Activated CD4-positive, alpha-beta T cell treated with anti-CD3 and anti-CD28 coated beads, Interleukin-2, amount 50 U/mL, for 16 hours (primary cell): ENCODE results near the gene AKR1E2.
"Not testable (repeated sequence)": the region's sequence is repeated elsewhere in the genome, so short reads cannot be mapped to it uniquely, and the experiment has no call there.

Experiments
- DNase-seq: peaks from one replicate; pipeline ENCODE4 v3.0.0-alpha.2; 2020

AKR1E2 gene

GRCh38 chr10:4815646-4816180, 10.3 kb upstream of the AKR1E2 start:
- DNase-seq = not testable (repeated sequence)

- DNase-seq = no peak
These were observed 9.0 kb upstream of the AKR1E2 start for GRCh38 chr10:4816966-4817365.

- no peak for DNase-seq
These were observed 6.9 kb upstream of the AKR1E2 start for GRCh38 chr10:4819067-4819466.

DNA sequence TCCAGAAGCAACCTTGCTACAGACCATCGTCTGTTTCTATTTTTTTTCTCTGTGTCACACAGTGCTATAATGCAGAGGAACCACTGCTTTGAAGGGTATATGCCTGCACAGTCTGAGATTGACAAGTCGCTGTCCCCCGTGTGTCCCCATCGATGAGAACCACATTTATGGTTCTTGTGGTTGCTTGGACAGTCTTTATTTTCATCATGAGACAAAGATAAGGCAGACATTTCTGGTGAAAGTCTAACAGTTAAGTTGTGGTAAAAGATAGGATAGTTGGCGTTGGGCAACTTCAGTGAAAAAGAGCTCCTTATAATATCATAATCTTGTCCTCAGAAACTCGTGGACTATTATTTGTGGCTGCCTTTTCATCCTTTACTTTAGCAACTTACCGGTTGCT, 6.3 kb upstream of the AKR1E2 start:
- no peak for DNase-seq

DNA sequence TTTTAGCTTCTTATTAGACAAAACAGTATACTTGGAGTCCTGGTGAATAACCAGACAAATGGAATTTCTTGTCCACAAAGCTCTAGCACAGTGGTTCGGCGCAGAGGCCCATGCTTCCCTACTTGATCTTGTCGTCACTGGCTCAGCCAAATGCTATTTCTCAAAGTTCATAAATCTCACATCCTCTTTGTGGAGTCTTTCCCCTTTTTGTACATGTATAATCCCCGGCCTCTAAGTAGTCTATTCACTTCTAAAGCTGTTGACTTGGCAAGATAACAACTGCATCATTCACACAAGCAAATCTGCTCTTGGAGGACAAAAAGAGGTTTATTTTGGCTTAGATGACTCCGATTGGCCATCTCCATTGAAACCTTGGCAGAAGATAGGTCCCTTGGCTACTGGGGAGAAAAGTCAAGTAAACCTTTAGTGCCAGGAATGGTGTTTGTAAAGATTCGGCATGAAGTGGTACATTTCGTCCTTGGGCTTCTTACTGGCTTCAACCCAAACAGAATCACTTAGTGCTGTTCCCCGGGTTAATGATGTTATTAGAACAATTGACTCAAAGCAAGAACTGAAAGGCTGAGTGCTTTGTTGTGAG, 5.1 kb upstream of the AKR1E2 start:
- DNase-seq = no peak

DNA sequence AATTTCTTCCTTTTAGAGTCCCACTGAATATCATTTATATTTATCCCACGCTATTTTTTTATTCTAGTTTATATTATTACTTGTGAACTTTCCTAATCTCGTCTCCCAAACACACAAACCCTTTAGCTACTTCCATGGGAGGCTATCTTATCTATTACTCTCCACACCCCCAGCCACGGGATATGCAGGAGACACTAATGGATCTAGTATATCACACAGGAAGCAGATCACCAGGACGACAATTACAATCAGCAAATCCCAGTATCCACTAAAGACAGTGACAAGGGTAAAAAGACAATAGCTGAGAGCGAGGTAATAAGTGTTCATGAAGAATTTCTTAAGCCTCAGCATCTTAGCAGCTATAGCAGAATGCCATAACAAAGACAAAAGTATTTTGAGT, 3.8 kb upstream of the AKR1E2 start:
- DNase-seq = no peak

DNA sequence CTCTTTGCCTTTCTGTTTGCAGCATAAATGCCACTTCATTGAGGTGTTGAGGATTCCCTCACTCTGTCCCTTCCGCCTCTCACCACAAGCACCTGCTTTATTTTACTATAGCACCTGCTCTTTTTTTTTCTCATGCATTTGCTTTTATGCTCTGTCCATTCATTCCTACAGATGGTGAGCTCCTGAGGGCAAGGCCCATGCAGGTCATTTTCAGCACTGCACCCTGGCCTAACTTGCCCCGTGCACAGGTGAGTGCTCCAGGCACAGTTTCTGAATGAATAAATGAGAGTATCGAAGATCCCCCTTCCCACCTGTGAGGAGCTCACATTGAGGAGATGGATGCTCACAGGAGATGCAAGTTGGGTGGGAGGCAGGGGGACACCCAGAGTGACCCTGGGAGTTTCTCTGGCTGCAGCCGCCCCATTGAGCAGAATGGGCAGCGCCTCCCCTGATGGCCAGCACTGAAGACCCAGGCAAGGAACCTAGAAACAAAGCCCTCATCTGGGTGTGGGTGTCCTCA, 1.2 kb upstream of the AKR1E2 start:
- DNase-seq = no peak

GRCh38 chr10:4825456-4825867, 545 bp upstream of the AKR1E2 start:
- no peak for DNase-seq

- DNase-seq = no peak
These were observed 851 bp downstream of the AKR1E2 start for GRCh38 chr10:4826792-4827324.

- DNase-seq = no peak
These were observed 2.0 kb downstream of the AKR1E2 start for GRCh38 chr10:4828005-4828404.

DNA sequence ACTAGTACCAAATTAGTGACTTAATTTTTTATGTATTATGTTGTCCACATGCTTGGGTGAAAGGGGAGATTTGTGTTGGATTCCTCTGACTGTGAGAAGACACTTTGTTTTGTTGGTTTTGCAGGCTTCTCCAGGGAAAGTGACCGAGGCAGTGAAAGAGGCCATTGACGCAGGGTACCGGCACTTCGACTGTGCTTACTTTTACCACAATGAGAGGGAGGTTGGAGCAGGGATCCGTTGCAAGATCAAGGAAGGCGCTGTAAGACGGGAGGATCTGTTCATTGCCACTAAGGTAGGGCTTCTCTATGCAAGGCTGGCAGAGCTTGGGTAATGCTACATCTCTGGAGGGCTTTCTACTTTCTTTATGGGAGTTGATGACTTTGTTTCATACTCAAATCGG, 4.5 kb downstream of the AKR1E2 start:
- DNase-seq = no peak

DNA sequence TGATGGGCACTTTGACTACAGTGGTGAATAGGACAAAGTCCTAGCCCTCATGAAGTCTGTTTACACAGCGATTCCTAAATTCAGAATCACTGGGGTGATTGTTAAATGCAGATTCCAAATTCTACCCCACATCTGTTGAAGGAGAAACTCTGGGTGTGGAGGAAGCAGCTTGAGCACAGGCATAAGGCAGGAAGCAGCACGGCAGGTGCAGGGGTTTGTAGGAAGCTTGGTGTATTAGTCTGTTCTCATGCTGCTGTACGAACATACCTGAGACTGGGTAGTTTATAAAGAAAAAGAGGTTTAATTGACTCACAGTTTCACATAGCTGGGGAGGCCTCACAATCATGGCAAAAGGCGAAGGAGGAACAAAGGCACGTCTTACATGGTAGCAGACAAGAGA, 5.1 kb downstream of the AKR1E2 start:
- DNase-seq = no peak

DNA sequence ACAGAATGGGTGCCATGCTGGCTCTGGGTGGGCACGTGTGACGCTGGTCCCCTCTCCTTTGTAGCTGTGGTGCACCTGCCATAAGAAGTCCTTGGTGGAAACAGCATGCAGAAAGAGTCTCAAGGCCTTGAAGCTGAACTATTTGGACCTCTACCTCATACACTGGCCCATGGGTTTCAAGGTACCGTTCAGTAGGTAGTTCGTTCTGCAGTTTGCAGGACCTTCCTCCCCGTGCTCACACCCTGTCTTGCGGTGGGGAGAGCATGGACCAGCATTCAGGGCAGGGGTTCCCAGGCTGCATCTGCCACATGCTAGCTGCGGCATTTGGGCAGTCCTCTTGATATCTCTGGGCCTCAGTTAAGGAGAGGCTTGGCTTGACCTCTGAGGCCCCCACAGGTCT, 7.3 kb downstream of the AKR1E2 start:
- DNase-seq = no peak

GRCh38 chr10:4834898-4835405, 8.9 kb downstream of the AKR1E2 start:
- no peak for DNase-seq

DNA sequence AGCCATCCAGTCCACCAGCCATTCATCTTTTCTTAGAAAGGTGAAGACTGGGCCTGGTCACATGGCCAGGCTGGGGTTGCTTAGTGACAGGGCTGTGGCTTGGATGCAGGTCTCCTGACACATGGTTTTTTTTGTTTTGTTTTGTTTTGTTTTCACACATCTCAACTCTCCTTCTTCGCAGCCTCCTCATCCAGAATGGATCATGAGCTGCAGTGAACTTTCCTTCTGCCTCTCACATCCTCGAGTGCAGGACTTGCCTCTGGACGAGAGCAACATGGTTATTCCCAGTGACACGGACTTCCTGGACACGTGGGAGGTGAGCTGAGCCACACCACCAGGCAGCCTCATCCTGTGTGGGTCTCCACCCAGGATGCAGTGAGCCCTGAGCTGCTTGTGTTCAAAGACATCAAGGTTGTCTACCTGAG, 9.5 kb downstream of the AKR1E2 start:
- no peak for DNase-seq

GRCh38 chr10:4836416-4836969, 10.5 kb downstream of the AKR1E2 start:
- no peak for DNase-seq

DNA sequence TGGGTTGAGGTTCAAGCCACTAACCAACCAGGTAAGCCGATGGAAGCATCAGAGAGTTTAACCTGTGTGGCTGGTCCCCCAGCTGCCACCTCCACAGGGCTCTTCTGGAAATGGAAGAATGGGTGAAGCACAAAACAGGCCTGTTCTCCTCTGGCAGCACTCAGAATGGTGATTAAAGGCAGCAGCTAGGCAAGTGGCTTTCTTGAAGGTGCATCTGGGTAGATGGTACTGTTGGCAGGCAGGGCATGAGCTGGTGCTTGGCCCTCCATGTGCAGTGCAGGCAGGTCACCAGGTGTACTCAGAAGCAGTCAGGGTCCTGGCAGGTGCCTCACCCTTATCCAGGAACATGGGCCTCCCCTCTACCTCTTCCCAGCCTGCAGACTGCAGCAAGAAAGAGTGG, 11.5 kb downstream of the AKR1E2 start:
- DNase-seq = no peak

GRCh38 chr10:4838743-4839142, 12.7 kb downstream of the AKR1E2 start:
- DNase-seq = no peak

DNA sequence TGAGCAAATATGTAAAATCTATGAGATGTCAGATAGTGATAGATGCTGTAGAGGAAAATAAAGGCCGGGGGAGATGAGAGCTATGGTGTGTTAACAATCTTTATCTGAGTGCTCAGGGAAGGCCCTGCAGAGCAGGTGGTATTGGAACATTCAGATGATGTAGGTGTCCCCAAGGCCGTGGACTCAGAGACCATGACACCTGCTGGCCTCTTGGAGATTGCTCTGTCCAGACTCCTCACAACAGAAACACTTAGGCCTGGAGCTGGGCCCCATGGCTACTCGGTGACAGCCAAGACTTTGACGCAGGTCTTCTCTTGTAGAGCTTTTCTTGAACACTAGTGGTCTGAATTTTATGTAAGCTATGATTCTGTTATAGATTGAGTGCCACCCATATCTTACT, 13.3 kb downstream of the AKR1E2 start:
- DNase-seq = no peak

- DNase-seq = no peak
These were observed 14.1 kb downstream of the AKR1E2 start for GRCh38 chr10:4840151-4840550.

DNA sequence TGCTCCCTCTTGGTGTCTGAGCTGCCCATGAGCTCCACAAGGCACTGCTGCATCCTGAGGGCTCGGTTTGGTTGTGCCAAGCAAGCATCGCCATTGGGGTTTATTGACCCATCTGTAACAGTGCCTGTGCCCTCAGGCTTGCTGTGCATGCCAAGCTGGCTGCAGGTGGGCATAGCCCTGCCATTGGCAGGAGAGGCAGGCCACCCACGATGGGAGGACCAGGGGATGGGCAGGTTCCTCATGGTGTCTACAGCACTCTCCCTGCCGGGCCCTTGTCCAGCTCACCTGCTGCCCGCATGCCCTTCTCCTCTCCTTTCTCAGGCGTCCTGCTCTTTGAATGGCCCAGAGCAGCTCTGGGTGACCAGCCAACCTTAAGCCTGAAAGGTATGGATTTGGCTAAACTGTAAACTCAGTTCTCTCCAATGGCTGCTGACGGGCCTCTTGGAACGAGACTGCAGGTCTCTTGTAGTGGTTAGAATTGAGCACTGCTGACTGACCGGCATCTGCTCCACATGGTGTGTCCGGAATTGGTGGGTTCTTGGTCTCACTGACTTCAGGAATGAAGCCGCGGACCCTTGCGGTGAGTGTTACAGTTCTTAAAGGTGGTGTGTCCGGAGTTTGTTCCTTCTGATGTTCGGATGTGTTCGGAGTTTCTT, 17.6 kb downstream of the AKR1E2 start:
- DNase-seq = no peak

GRCh38 chr10:4844864-4845263, 18.9 kb downstream of the AKR1E2 start:
- no peak for DNase-seq

DNA sequence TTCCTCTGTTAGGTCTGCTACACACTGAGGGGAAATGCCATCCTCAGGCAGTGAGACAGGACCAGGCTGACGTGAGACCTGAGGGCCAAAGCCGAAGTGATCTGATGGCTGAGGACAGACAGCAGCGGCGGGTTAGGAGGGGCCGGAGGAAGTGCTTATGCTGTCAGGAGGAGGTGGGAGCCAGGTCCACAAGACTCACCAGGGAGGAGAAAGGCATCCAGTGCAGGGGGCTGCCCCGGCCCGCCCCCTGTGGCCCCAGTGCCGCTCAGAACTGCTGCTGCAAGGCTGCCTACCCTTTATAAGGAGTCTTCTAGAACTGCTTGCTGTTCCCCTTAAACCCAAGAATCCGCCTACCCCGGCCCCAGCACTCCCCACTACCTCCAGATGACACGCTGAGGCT, 19.8 kb downstream of the AKR1E2 start:
- DNase-seq = no peak

DNA sequence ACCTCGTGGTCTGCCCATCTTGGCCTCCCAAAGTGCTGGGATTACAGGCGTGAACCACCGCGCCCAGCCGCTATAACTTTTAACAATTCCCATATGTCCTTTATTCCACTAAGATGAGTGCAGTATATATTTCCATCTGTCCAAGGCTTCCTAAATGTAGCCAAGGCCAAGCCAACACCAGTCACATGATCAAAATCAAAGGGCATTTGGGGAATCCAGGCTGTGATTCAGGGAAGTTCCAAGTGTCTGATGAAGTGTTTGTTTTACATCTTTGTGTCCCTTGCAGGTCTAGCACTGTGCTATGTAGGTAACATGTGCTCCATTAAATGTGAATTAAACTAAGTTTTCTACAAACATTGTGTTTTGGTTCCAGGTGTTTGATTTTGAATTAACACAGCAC, 20.8 kb downstream of the AKR1E2 start:
- no peak for DNase-seq
